ENCODE data around the gene ZNF283.
"Not testable (repeated sequence)": the region's sequence is repeated elsewhere in the genome, so short reads cannot be mapped to it uniquely, and the experiment has no call there.

Gene ZNF283

DNA sequence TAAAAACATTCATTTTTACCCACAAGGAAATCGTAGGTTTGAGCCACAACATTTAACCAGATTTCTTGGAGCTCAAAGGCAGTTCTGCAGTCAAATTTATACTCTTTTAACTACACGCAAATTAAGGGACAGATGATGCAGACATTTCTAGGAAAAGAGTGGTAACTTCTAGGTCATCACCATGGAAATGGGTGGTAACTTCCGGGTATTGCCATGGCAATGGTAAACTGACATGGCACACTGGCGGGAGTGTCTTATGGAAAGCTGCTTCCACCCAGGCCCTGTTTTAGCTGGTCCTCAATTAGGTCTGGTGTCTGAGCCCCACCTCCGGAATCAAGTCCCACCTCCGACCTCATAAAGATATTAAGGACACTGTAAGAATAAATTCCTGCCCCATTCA lies 14.4 kb upstream of the ZNF283 start:
- Histone ChIP-seq H3K4me1 (no peaks in the 10 kb centered on the region), H3K9ac (no peak overlapping the region), H3K36me3 (ENCODE audit: control insufficient read depth, insufficient read depth, low read length) (no peaks in the 10 kb centered on the region), H2AFZ (no peak overlapping the region), H3K79me2 (no peaks in the 10 kb centered on the region), H3K4me3 (ENCODE audit: low read depth, low read length) (no peak overlapping the region), H3K4me2 (ENCODE audit: low read length) (no peak overlapping the region), H3K27me3 (ENCODE audit: control insufficient read depth, insufficient read depth, low read length) (no peaks in the 10 kb centered on the region), H3K27ac (no peak overlapping the region), H3K9me3 (ENCODE audit: control insufficient read depth, low read length) (no peaks in the 10 kb centered on the region)
- TF ChIP-seq, protein P1, sequence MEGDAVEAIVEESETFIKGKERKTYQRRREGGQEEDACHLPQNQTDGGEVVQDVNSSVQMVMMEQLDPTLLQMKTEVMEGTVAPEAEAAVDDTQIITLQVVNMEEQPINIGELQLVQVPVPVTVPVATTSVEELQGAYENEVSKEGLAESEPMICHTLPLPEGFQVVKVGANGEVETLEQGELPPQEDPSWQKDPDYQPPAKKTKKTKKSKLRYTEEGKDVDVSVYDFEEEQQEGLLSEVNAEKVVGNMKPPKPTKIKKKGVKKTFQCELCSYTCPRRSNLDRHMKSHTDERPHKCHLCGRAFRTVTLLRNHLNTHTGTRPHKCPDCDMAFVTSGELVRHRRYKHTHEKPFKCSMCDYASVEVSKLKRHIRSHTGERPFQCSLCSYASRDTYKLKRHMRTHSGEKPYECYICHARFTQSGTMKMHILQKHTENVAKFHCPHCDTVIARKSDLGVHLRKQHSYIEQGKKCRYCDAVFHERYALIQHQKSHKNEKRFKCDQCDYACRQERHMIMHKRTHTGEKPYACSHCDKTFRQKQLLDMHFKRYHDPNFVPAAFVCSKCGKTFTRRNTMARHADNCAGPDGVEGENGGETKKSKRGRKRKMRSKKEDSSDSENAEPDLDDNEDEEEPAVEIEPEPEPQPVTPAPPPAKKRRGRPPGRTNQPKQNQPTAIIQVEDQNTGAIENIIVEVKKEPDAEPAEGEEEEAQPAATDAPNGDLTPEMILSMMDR (IDR thresholded peaks at IDR 0.05), result no peak

DNA sequence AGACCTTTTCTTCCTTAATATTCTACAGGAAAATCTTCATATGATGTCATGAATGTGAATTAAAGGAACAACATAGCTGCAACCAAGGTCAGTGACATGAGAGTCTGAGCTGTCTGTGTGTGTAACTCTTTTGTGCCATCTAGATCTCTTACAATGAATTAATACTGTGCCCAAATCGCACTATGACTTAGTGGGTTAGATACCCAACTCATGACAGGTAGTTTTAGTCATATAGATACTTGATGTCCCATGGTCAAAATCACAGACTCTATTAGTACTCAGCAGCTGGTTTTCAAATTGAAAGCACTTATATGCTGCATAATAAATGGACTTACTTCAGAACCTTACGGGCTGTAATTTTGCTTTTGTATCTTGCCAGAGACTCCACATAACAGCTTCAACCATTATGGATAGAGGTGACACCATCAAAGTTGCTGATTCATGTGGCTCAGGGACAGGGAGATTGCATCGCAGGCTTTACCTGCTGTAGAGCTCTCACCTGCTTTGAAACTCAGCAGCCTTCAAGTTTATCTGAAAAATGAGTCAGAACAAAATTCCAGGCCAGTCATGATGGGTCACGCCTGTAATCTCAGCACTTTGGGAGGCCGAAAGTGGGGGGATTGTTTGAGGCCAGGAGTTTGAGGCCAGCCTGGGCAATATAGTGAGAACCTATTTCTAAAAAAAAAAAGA lies 12.3 kb upstream of the ZNF283 start:
- H3K9me3 ChIP-seq (ENCODE audit: control insufficient read depth, low read length), result no peaks in the 10 kb centered on the region
- H3K79me2 ChIP-seq, result no peaks in the 10 kb centered on the region
- no peaks in the 10 kb centered on the region for H3K4me1 ChIP-seq
- no peaks in the 10 kb centered on the region for H3K36me3 ChIP-seq (ENCODE audit: control insufficient read depth, insufficient read depth, low read length)
- no peak overlapping the region for H3K27ac ChIP-seq
- H3K4me3 ChIP-seq (ENCODE audit: low read depth, low read length), result no peak overlapping the region
- H3K27me3 ChIP-seq (ENCODE audit: control insufficient read depth, insufficient read depth, low read length), result no peaks in the 10 kb centered on the region
- TF ChIP-seq, protein P1 (IDR thresholded peaks at IDR 0.05), result no peak
- no peak overlapping the region for H3K4me2 ChIP-seq (ENCODE audit: low read length)
- H3K9ac ChIP-seq, result no peak overlapping the region
- H2AFZ ChIP-seq, result no peak overlapping the region

DNA sequence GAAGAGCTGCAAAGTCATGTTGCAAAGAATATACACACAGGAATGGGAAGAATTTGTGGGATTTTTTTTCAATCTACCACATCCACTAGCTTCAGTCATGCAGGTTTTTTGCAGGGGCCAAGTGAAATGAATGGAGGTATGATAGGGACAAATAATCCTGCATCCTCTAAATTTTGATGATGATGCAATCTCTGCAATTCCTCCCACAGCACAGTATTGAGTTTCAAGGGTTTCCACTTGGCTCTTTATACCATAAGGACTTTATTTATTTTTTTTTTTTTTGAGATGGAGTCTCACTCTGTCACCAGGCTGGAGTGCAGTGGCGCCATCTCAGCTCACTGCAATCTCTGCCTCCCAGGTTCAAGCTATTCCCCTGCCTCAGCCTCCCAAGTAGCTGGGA lies 9.7 kb upstream of the ZNF283 start:
- H3K9me3 ChIP-seq (ENCODE audit: control insufficient read depth, low read length); H3K4me1 ChIP-seq; H3K9ac ChIP-seq; H2AFZ ChIP-seq; H3K4me3 ChIP-seq (ENCODE audit: low read depth, low read length); H3K4me2 ChIP-seq (ENCODE audit: low read length); H3K27ac ChIP-seq; H3K27me3 ChIP-seq (ENCODE audit: control insufficient read depth, insufficient read depth, low read length); H3K36me3 ChIP-seq (ENCODE audit: control insufficient read depth, insufficient read depth, low read length); H3K79me2 ChIP-seq: not testable (repeated sequence)

DNA sequence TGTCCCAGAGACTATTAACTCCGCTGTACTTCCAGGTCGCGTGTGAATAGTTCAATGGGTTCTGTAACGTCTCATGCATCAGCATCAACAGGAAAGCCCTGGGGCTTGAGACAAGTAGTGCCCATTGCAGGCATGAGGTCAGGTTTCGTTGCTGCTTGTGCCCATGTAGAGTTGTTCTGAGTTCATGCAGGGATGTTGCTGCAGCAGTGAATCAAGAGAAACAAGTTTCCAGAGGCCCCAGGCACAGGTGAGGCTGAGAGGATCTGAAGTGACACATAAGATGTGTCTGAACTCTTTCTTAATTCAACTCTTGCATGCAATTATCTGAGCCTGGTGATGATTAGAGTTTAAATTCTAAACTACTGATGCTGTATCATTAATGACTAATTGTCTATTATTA lies 8.6 kb upstream of the ZNF283 start:
- H3K9ac ChIP-seq, result no peak overlapping the region

DNA sequence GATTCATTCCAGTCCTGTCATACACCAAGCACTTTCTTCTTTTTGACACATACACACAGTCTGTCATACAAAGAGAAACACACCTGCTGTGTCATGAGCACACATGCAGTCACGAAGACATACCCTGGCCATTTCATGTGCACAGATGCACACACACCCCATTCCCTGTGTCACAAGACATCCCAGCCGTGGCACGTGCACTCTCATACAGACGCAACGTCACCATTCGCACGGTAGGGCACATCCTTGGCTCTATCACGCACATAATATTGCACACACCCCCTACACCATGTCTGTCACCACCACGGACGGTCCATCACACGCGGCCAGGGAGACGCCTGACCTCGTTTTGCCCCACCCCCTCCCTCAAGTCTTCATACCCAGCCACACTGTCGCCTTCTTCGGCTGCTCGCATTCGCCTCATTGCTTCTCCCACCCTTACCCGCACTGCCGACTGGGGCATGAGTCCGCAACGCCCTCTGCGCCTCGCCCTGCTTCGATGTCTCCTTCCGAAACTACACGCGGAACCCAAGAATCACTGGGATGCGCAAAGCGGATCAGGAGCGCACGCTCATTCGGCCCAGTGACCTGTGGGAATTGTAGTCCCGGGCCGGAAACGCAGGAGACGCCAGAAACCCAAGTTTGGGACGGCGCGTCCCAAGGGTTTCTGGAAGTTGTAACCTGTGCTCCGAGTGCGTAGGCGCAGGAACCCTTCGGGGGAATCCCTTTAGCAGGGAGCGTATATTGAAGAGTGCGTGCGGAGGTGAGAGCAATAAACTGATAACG lies 6.8 kb upstream of the ZNF283 start:
- peaks cover 4% of the 10 kb centered on the region for H3K4me1 ChIP-seq
- H3K9ac ChIP-seq, result no peak overlapping the region
- H3K27ac ChIP-seq, result no peak overlapping the region
- peak overlapping the region; percentile 75 for H3K4me2 ChIP-seq (ENCODE audit: low read length)
- peak overlapping the region; percentile 95 for H2AFZ ChIP-seq
- no peaks in the 10 kb centered on the region for H3K79me2 ChIP-seq
- TF ChIP-seq, protein P1 (IDR thresholded peaks at IDR 0.05), result no peak
- no peaks in the 10 kb centered on the region for H3K27me3 ChIP-seq (ENCODE audit: control insufficient read depth, insufficient read depth, low read length)
- peaks cover 2% of the 10 kb centered on the region for H3K9me3 ChIP-seq (ENCODE audit: control insufficient read depth, low read length)
- no peaks in the 10 kb centered on the region for H3K36me3 ChIP-seq (ENCODE audit: control insufficient read depth, insufficient read depth, low read length)
- peak overlapping the region; percentile 56 for H3K4me3 ChIP-seq (ENCODE audit: low read depth, low read length)

More for the DNA sequence above, 8.6 kb upstream of the ZNF283 start:
- H3K4me2 ChIP-seq (ENCODE audit: low read length), result no peak overlapping the region
- H3K27me3 ChIP-seq (ENCODE audit: control insufficient read depth, insufficient read depth, low read length), result no peaks in the 10 kb centered on the region
- H3K79me2 ChIP-seq, result no peaks in the 10 kb centered on the region
- peaks cover 4% of the 10 kb centered on the region for H3K4me1 ChIP-seq
- peaks cover 2% of the 10 kb centered on the region for H3K9me3 ChIP-seq (ENCODE audit: control insufficient read depth, low read length)
- no peak overlapping the region for H3K27ac ChIP-seq
- TF ChIP-seq, protein P1 (IDR thresholded peaks at IDR 0.05), result no peak
- H3K36me3 ChIP-seq (ENCODE audit: control insufficient read depth, insufficient read depth, low read length), result no peaks in the 10 kb centered on the region
- no peak overlapping the region for H3K4me3 ChIP-seq (ENCODE audit: low read depth, low read length)
- H2AFZ ChIP-seq, result no peak overlapping the region
